Measurements from ENCODE around the gene TACSTD2. TPM values are rescaled to one million over a fixed set of nuclear protein-coding genes. Genes with fewer than 3 reads are reported as not detected.

Gene TACSTD2
- polyA plus RNA-seq, 3 donors, result 3.2 TPM; not detected in 2

DNA sequence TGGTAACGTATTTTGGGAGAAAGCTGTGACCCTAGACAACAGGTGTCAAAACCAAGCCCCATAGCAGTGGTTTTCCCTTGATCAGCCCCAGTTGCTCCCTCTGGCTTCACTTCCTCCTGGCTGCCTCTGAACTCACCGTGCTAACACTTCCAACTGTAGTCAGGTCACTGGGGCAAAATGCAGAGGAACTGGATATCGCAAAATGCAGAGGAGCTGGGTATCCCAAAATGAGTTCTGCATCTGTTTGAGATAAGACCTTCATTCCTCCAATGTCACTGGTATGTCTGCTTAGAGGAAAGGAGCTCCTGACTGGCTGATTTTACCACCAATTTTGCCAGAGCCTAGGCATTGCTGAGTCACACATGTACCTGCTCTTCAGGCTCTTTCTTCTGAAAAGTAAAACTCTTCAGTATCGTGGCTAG is 19.6 kb upstream of the TACSTD2 start:
- Mint-ChIP-seq H3K36me3 (no peaks in the 10 kb centered on the region), H3K9me3 (peaks cover 0 to 12% (median 4%) of the 10 kb centered on the region in 7 donors), H3K27ac (no peak overlapping the region), H3K4me3 (no peak overlapping the region), H3K27me3 (ENCODE audit: low read depth in 3 of 3) (peaks cover 3 to 12% (median 9%) of the 10 kb centered on the region in 3 donors), H3K4me1 (peaks cover 15% of the 10 kb centered on the region)
- Histone ChIP-seq H3K36me3 (replicated peaks in 1 of 2; ENCODE audit: control insufficient read depth in 1 of 2, insufficient read depth in 2 of 2, low read length in 2 of 2) (no peaks in the 10 kb centered on the region), H3K4me2 (replicated peaks; ENCODE audit: extremely low read depth, low read length, poor library complexity, severe bottlenecking) (no peak overlapping the region), H2AFZ (ENCODE audit: insufficient read depth, low read depth, low read length, poor library complexity, severe bottlenecking) (no peak overlapping the region), H3K4me1 (ENCODE audit: control insufficient read depth in 1 of 2, insufficient read depth in 2 of 2, low read length in 2 of 2) (peaks cover 9 to 16% of the 10 kb centered on the region in 2 donors), H3K9ac (ENCODE audit: insufficient read depth, low read length, poor library complexity, severe bottlenecking) (no peak overlapping the region), H4K20me1 (ENCODE audit: insufficient read depth, low read length) (no peaks in the 10 kb centered on the region), H3K9me3 (replicated peaks in 1 of 2; ENCODE audit: control insufficient read depth in 1 of 2, insufficient read depth in 1 of 2, low read length in 2 of 2) (no peaks in the 10 kb centered on the region), H3K79me2 (ENCODE audit: insufficient read depth, low read length) (no peaks in the 10 kb centered on the region), H3K27me3 (ENCODE audit: control insufficient read depth in 2 of 2, insufficient read depth in 2 of 2, low read length in 2 of 2) (no peaks in the 10 kb centered on the region), H3K27ac (ENCODE audit: low read depth in 1 of 2, low read length in 2 of 2) (no peak overlapping the region), H3K4me3 (replicated peaks in 1 of 3; ENCODE audit: low read depth in 2 of 3, low read length in 3 of 3) (no peak overlapping the region)
- DNase-seq, result no peak
- TF ChIP-seq, protein P1, sequence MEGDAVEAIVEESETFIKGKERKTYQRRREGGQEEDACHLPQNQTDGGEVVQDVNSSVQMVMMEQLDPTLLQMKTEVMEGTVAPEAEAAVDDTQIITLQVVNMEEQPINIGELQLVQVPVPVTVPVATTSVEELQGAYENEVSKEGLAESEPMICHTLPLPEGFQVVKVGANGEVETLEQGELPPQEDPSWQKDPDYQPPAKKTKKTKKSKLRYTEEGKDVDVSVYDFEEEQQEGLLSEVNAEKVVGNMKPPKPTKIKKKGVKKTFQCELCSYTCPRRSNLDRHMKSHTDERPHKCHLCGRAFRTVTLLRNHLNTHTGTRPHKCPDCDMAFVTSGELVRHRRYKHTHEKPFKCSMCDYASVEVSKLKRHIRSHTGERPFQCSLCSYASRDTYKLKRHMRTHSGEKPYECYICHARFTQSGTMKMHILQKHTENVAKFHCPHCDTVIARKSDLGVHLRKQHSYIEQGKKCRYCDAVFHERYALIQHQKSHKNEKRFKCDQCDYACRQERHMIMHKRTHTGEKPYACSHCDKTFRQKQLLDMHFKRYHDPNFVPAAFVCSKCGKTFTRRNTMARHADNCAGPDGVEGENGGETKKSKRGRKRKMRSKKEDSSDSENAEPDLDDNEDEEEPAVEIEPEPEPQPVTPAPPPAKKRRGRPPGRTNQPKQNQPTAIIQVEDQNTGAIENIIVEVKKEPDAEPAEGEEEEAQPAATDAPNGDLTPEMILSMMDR (IDR thresholded peaks at IDR 0.05), result no peak
- intact Hi-C loops (cut with micrococcal nuclease), result no loop called here
- 0% methylated on average over 2 of the region's 4 CpGs for WGBS (ENCODE audit: insufficient coverage)

DNA sequence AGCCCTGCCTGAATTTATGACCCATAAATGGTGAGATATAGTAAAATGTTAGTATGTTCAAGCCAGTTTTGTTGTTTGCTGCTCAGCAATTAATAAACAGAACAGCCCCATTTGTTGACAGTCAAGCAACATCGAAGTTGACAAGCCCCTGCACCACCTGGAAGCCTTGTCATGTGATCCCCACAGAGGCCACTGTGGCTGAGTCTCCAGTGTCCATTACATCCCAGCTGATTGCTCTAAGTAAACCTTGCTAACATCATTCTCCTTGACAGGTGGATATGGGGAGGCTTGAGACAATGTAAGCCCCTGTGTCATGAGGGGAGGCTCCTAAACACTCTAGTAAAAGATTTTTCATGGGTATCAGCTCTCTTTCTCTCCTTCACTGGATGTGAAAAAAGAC is 17.5 kb upstream of the TACSTD2 start:
- Histone ChIP-seq H3K9me3 (replicated peaks in 1 of 2; ENCODE audit: control insufficient read depth in 1 of 2, insufficient read depth in 1 of 2, low read length in 2 of 2) (no peaks in the 10 kb centered on the region), H3K4me3 (replicated peaks in 1 of 3; ENCODE audit: low read depth in 2 of 3, low read length in 3 of 3) (no peak overlapping the region), H3K9ac (ENCODE audit: insufficient read depth, low read length, poor library complexity, severe bottlenecking) (no peak overlapping the region), H3K27me3 (ENCODE audit: control insufficient read depth in 2 of 2, insufficient read depth in 2 of 2, low read length in 2 of 2) (no peaks in the 10 kb centered on the region), H3K4me1 (ENCODE audit: control insufficient read depth in 1 of 2, insufficient read depth in 2 of 2, low read length in 2 of 2) (peaks cover 9 to 16% of the 10 kb centered on the region in 2 donors), H3K79me2 (ENCODE audit: insufficient read depth, low read length) (no peaks in the 10 kb centered on the region), H3K36me3 (replicated peaks in 1 of 2; ENCODE audit: control insufficient read depth in 1 of 2, insufficient read depth in 2 of 2, low read length in 2 of 2) (no peaks in the 10 kb centered on the region), H3K27ac (ENCODE audit: low read depth in 1 of 2, low read length in 2 of 2) (no peak overlapping the region), H2AFZ (ENCODE audit: insufficient read depth, low read depth, low read length, poor library complexity, severe bottlenecking) (no peak overlapping the region), H3K4me2 (replicated peaks; ENCODE audit: extremely low read depth, low read length, poor library complexity, severe bottlenecking) (no peak overlapping the region), H4K20me1 (ENCODE audit: insufficient read depth, low read length) (no peaks in the 10 kb centered on the region)
- no peak for DNase-seq
- H3K27me3 Mint-ChIP-seq (ENCODE audit: low read depth in 3 of 3), result peaks cover 3 to 12% (median 8%) of the 10 kb centered on the region in 3 donors
- H3K4me1 Mint-ChIP-seq, result peaks cover 15% of the 10 kb centered on the region
- WGBS (ENCODE audit: insufficient coverage), result no CpG with 5 or more reads among the region's 1 CpG
- H3K27ac Mint-ChIP-seq, result no peak overlapping the region
- intact Hi-C loops (cut with micrococcal nuclease), result no loop called here
- no peak overlapping the region for H3K4me3 Mint-ChIP-seq
- peaks cover 0 to 4% (median 0%) of the 10 kb centered on the region in 7 donors for H3K9me3 Mint-ChIP-seq
- H3K36me3 Mint-ChIP-seq, result no peaks in the 10 kb centered on the region
- TF ChIP-seq, protein P1 (IDR thresholded peaks at IDR 0.05), result no peak

All from CD14-positive monocyte (primary cell).